Fibroblast of the aortic adventitia (primary cell): ENCODE measurements around the gene GAB1. TPM values are rescaled to one million over a fixed set of nuclear protein-coding genes. Genes with fewer than 3 reads are reported as not detected.

ENCODE experiments used
- DNase-seq: peaks from one replicate; pipeline ENCODE4 v3.0.0-alpha.2; 2010; ENCODE audit warnings: low read depth
- H3K4me3 ChIP-seq: 2 replicates; pipeline ENCODE4 v1.5.1; 2011; ENCODE audit warnings: low read depth, mild to moderate bottlenecking, control low read depth, low read length, moderate library complexity
- CTCF ChIP-seq: IDR thresholded peaks from 2 replicates; pipeline ENCODE4 v1.5.1; 2011; ENCODE audit warnings: mild to moderate bottlenecking, low read length, control low read depth, inconsistent platforms; ENCODE audit not compliant: insufficient read depth
- total RNA-seq: library from RNA; depleted of rRNA; stranded (reverse); fragments of >200 nt; gene quantifications from 2 replicates; pipeline ENCODE4 v1.2.3, GENCODE V29; 2012; ENCODE audit warnings: low replicate concordance

GAB1 gene
- total RNA-seq, 1 donor, result 22.8 TPM

- H3K4me3 ChIP-seq, result no peak overlapping the region
- TF ChIP-seq CTCF, result no peak
- DNase-seq, result no peak
These were observed 28.3 kb upstream of the GAB1 start for GRCh38 chr4:143308377-143308776.

- TF ChIP-seq CTCF, result no peak
- H3K4me3 ChIP-seq, result no peak overlapping the region
- no peak for DNase-seq
These were observed 24.8 kb upstream of the GAB1 start for GRCh38 chr4:143311924-143312323.

DNA sequence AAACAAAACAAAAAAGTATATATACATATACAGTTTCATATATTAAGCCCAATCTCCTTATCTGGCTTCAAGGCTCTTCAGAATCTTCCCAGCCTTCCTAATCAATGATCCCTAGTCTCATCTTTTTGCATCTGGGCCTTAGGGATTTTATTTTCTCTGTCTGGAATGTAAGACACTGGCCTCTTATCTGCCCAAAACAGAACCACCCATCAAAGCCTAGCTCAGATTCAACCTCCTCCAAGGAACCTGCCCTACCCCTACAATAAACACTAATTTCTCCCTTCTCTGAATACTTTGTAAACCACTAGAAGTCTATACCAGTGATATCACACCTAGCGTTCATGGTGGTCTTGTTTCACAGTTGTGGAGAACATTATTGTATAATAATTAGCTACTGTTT is 23.2 kb upstream of the GAB1 start:
- no peak overlapping the region for H3K4me3 ChIP-seq
- DNase-seq, result no peak
- TF ChIP-seq CTCF, result no peak

GRCh38 chr4:143313996-143314395 is 22.7 kb upstream of the GAB1 start:
- DNase-seq, result no peak
- TF ChIP-seq CTCF, result no peak
- no peak overlapping the region for H3K4me3 ChIP-seq

DNA sequence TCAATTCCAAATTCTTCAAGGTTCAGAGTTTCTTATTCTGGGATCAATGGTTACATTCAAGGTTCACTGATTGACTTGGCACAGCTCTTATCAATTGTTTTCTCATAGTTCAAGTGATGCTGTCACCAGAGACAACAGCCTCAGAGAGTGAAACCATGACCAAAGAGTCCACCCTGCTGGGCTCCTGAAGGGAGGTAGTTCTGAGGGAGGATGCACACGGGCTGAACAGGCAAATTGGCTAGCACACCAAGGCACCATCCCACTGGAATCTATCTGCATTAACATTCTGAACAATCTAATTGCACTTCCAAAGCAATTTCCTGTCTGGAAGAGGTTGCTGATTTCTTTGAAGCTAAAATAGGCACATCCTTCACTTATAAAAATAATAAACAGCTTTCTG is 16.6 kb upstream of the GAB1 start:
- H3K4me3 ChIP-seq, result no peak overlapping the region
- TF ChIP-seq CTCF, result no peak
- no peak for DNase-seq

GRCh38 chr4:143326735-143327134 is 9.9 kb upstream of the GAB1 start:
- H3K4me3 ChIP-seq, result no peak overlapping the region
- no peak for DNase-seq
- TF ChIP-seq CTCF, result no peak

- no peak for DNase-seq
- TF ChIP-seq CTCF, result no peak
- H3K4me3 ChIP-seq, result no peak overlapping the region
These were observed 6.7 kb upstream of the GAB1 start for GRCh38 chr4:143329985-143330384.
